ENCODE measurements around the gene LAMA5. TPM values are rescaled to one million over a fixed set of nuclear protein-coding genes. Genes with fewer than 3 reads are reported as not detected.

The LAMA5 gene
- total RNA-seq, 2 experiments from 2014 or later, result 0.38 to 0.91 TPM

DNA sequence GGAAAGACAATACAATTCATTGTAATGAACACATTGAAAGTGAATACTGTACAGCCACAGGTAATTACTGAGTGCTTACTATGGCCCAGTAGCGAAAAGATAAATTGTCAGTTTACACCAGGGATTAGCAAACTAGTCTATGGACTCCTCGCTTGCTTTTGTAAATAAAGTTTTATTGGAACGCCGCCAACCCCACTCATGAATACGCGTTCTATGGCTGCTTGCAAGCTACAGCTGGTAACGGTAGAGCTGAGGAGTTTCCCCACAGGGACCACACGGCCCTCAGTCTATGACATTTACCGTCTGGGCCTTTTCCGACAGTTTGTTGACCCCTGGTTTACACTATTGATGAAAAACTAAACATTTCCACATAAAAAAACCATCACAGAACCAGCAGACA is 24.2 kb downstream of the LAMA5 start:
- Mint-ChIP-seq H3K4me3 (no peak overlapping the region), H3K36me3 (no peaks in the 10 kb centered on the region), H3K27me3 (peaks cover 7% of the 10 kb centered on the region), H3K4me1 (no peaks in the 10 kb centered on the region), H3K27ac (no peak overlapping the region), H3K9me3 (no peaks in the 10 kb centered on the region)
- no peak for DNase-seq

DNA sequence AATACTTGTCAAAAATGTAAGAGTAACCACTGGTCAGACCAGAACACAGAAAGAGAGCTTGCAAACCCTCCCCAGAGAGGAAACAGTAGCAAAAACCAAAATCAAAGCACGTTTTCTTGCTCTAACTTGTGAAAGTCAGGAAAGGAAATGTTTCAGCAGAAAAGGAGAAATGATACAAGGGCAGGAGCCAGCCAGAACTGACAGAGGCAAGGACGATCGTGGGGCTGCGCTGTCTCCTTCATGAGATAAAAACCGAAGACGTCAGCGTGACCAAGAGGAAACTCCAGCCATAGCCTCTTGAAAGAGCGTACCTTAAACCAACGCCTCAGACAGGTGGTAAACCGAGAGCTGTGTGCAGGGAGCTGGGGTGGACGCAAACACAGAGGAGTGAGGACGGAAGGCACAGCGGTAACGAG is 27.5 kb downstream of the LAMA5 start:
- no peaks in the 10 kb centered on the region for H3K36me3 Mint-ChIP-seq
- DNase-seq, result no peak
- no peak overlapping the region for H3K4me3 Mint-ChIP-seq
- H3K27me3 Mint-ChIP-seq, result peaks cover 12% of the 10 kb centered on the region
- no peaks in the 10 kb centered on the region for H3K9me3 Mint-ChIP-seq
- H3K27ac Mint-ChIP-seq, result no peak overlapping the region
- no peaks in the 10 kb centered on the region for H3K4me1 Mint-ChIP-seq

DNA sequence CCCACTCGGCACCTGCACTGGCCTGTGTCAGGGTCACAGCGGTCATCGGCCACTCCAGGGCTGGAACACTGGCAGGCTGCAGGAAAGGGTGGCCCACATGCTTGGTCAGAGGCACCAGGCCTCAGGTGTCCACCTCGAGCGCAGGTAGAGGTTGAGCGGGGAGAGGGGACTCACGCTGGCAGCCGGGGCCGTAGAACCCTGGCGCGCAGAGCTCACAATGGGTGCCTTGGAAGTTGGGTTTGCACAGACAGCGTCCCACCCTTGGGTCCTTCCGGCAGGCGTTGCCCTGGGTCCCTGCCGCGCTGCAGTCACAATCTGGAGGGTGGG is 28.9 kb downstream of the LAMA5 start:
- Mint-ChIP-seq H3K27ac (no peak overlapping the region), H3K9me3 (no peaks in the 10 kb centered on the region), H3K4me1 (no peaks in the 10 kb centered on the region), H3K4me3 (no peak overlapping the region), H3K36me3 (no peaks in the 10 kb centered on the region), H3K27me3 (peaks cover 12% of the 10 kb centered on the region)
- DNase-seq, result no peak

DNA sequence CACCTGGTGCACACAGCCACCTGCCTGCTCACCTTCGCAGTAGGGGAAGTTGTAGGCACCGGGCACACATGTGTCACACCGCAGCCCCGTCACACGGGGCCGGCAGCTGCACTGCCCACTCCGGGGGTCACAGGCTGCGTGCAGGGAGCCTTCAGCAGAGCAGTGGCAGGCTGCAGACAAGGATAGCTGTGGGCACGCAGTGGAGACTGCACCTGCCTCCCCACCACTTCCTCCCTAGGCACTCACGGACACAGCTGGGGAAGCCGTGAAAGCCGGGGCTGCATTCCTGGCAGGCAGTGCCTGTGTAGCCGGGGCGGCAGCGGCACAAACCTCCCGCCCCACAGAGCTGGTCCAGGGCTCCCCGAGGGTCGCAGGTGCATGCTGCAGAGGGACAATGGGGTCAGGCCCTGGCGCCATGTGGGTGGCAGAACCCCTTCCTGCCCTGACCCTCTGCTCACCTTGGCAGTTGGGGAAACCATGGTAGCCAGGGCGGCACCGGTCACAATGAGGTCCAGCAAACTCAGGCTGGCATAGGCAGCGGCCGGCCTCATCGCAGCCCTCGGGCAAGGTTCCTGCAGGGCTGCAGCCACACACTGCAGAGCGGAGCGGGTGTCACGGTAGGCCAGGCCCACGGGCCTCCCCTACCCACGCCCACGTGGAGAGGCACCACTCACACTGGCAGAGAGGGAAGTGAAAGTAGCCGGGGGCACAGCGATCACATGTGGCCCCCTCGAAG is 29.4 kb downstream of the LAMA5 start:
- no peaks in the 10 kb centered on the region for H3K4me1 Mint-ChIP-seq
- no peak overlapping the region for H3K27ac Mint-ChIP-seq
- no peak overlapping the region for H3K4me3 Mint-ChIP-seq
- no peaks in the 10 kb centered on the region for H3K9me3 Mint-ChIP-seq
- no peak for DNase-seq
- peaks cover 12% of the 10 kb centered on the region for H3K27me3 Mint-ChIP-seq
- no peaks in the 10 kb centered on the region for H3K36me3 Mint-ChIP-seq

DNA sequence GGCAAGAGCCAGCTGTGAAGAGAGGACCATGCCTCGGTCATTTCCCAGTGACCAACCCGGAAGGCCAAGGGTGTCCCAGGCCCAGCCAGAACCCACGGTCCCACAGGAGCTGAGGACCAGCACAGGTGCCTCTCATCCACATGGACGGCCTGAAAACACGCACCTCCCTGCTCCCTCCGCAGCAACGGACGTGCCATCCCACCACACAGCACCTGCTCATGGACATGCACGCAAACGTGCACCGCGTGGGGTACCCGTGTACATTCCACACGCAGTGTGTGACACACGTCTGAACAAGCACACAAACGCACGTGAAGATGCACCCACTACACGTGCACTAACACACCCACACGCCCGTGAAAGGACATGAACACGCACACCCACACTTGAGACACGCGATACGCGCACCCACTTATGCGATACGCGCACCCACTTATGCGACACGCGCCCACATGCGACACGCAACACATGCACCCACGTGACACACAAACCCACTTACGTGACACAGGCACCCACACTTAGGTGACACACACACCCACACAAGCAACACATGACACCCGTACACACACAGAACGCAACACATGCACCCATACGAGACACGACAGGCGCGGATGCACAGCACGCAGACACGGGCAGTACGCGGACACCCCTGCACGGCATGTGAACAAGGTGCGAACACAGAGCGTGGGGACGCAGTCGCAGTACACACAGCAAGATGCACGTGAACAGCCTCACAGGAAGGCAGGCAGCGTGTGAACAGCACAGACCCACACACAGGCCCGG is 30.1 kb downstream of the LAMA5 start:
- Mint-ChIP-seq H3K27ac (no peak overlapping the region), H3K4me3 (no peak overlapping the region), H3K36me3 (no peaks in the 10 kb centered on the region), H3K27me3 (peaks cover 12% of the 10 kb centered on the region), H3K9me3 (no peaks in the 10 kb centered on the region), H3K4me1 (no peaks in the 10 kb centered on the region)
- DNase-seq, result no peak

DNA sequence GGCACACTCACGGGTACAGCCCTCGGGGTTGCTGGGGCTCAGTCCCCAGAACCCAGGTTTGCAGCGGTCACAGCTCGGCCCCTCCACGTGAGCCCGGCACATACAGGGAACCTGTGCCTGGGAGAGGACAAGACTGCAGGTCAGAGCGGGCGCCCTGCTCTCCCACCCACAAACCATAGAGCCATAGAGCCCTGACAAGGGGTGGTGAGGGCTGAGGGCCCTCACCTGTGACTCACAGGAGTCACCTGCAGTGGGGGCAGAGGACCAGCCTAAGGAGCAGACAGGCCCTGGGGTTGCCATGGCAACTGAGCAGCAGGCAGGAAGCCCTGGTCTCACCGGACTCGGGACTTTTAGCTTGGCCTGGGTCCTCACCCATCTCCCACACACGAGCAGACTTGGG is 30.8 kb downstream of the LAMA5 start:
- Mint-ChIP-seq H3K4me3 (no peak overlapping the region), H3K4me1 (no peaks in the 10 kb centered on the region), H3K27ac (no peak overlapping the region), H3K27me3 (peaks cover 12% of the 10 kb centered on the region), H3K9me3 (no peaks in the 10 kb centered on the region), H3K36me3 (no peaks in the 10 kb centered on the region)
- DNase-seq, result no peak

DNA sequence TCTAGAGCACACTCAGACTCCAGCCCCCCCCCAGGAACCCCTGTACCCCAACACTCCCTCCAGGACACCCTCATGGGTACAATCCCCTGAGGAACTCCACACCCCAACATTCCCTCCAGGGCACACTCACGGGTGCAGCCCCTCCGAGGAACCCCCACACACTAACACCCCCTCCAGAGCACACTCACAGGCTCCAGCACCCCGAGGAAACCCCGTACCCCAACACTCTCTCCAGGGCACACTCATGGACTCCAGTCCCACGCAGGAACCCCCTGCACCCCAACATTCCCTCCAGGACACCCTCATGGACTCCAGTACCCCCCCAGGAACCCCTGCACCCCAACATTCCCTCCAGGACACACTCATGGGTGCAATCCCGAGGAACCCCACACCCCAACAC is 31.6 kb downstream of the LAMA5 start:
- H3K4me3 Mint-ChIP-seq, result no peak overlapping the region
- H3K27me3 Mint-ChIP-seq, result peaks cover 12% of the 10 kb centered on the region
- no peaks in the 10 kb centered on the region for H3K36me3 Mint-ChIP-seq
- no peaks in the 10 kb centered on the region for H3K9me3 Mint-ChIP-seq
- no peak overlapping the region for H3K27ac Mint-ChIP-seq
- no peak for DNase-seq
- H3K4me1 Mint-ChIP-seq, result no peaks in the 10 kb centered on the region

DNA sequence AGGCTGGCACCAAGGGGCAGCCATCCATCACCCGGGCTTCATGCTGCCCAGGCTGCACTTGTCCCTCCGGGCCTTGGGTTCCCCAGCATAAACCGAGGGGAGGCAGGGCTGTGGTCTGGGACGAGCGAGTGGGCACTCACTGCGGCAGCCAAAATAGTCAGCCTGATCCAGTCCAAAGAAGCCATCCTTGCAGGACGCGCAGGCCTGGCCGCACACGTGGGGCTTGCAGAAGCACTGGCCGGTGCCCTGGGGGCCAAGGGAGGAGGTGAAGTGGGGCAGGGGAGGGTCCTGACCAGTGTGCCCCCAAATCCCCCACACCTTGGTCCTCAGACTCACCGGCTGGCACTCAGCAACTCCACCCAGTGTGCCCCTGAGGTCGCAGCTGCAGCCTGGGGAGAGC is 32.2 kb downstream of the LAMA5 start:
- Mint-ChIP-seq H3K27me3 (peaks cover 10% of the 10 kb centered on the region), H3K27ac (no peak overlapping the region), H3K4me1 (no peaks in the 10 kb centered on the region), H3K9me3 (no peaks in the 10 kb centered on the region), H3K36me3 (no peaks in the 10 kb centered on the region), H3K4me3 (no peak overlapping the region)
- no peak for DNase-seq

DNA sequence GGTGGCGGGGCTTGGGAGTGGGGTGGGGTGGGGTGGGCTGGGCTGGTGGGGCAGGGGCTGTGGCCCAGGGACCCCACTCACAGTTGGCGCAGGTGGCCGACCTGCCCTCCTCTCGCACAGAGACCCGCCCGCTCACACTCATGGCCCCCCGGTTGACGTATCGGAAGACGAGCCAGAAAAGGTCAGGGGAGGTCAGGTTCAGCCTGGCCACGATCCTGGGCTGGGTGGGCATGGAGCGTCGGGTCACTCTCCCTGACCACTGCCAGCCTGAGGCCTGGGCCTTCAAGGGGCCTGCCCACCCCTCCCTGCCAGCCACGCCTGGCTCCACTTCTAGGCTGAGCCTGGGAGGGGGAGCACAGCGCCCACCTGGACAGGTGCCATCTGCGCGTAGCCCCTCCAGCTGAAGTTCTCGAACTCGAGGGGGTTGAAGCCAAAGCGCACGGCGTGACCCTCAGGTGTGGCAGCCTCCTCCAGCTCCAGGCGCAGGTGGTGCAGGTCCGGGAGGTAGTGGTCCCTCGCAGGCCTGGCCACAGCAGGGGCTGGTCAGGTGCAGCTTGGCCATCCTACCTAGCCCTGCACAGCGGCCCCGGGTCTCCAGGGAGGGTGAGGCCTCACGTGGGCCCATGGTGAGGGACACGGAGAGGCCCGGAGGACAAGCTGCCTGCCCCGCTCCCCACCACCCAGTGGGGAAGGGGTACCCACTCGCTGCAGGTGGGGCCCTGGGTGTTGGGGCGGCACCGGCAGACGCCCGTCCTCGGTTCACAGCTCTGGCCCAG is 33.1 kb downstream of the LAMA5 start:
- no peak overlapping the region for H3K27ac Mint-ChIP-seq
- H3K4me1 Mint-ChIP-seq, result no peaks in the 10 kb centered on the region
- H3K9me3 Mint-ChIP-seq, result no peaks in the 10 kb centered on the region
- H3K4me3 Mint-ChIP-seq, result no peak overlapping the region
- peaks cover 5% of the 10 kb centered on the region for H3K27me3 Mint-ChIP-seq
- DNase-seq, result no peak
- no peaks in the 10 kb centered on the region for H3K36me3 Mint-ChIP-seq

DNA sequence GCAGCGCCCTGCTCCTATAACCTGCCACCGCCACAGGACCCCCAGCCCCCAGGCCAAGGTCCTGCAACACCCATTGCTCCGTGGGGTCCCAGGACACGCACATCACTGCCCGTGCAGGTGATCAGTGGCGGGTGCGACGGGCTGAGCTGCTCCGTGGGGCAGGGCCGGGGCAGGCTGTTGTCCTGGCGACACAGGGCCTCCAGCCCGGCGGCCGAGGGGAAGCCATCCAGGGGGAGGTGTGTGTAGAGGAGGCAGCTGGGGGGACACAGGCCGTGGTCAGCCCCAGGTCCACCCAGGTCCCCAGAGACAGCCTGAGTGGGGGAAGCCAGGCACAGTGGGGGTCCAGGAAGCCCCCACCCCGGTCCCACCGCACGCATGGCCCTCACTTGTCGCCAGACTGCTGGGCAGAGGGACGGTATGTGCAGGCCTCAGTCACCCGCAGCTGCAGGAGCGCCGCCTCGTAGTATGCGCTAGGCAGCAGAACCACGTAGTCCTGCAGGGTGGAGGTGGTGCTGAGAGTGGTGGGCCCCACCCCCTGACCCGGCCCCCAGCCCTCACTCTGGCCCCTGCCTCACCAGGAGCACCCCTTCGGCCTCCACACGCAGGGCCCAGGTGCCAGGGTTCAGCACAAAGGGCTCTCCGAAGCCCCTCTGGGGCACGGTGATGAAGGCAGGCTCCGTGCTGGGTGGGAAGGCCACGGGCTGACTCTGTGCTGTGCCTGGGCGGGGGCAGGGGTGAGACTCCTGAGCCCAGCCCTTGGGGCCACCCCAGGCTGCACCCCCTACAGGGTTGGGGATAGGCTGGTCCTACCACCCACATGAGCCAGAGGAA is 33.9 kb downstream of the LAMA5 start:
- H3K27ac Mint-ChIP-seq, result no peak overlapping the region
- no peaks in the 10 kb centered on the region for H3K36me3 Mint-ChIP-seq
- H3K4me3 Mint-ChIP-seq, result no peak overlapping the region
- DNase-seq, result no peak
- no peaks in the 10 kb centered on the region for H3K9me3 Mint-ChIP-seq
- H3K4me1 Mint-ChIP-seq, result no peaks in the 10 kb centered on the region
- peaks cover 5% of the 10 kb centered on the region for H3K27me3 Mint-ChIP-seq

DNA sequence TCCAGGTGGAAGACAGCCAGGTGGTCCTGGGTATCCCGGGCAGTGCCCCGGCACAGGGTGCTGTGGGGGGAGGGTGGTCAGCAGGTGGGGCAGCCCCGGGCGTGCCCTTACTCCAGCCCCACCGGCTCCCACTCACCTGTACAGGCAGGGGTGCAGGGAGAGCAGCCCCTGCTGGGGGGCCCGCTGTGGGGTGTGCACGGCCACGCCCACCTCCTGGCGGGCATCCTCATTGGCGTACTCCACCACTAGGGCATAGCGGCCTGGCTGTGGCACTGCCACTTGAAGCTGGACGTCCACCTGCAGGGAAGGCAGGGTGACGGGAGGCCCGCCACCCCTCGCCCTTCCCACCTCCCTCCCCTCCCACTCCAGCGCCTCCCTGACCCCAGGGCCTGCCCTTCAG is 34.7 kb downstream of the LAMA5 start:
- Mint-ChIP-seq H3K36me3 (no peaks in the 10 kb centered on the region), H3K4me1 (no peaks in the 10 kb centered on the region), H3K9me3 (no peaks in the 10 kb centered on the region), H3K4me3 (no peak overlapping the region), H3K27ac (no peak overlapping the region), H3K27me3 (peaks cover 5% of the 10 kb centered on the region)
- DNase-seq, result no peak

DNA sequence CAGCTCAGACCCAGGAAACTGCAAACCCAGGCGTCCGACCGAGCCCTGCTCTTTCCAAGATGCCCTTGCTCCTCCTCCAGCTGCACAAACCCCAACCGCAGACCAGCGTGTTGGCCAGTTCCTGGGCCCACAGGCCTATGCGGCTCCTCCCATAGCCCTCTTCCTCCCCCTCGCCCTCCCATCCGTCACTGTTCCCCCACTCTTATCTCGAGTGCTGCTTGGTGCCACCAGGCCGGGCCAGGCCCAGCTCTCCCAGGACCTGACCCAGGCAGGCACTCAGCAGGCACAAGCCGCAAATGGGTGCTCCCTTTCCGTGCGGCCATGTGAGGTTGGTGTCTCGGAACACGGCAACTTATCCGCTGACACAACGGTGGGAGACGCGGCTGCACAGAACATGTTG is 35.8 kb downstream of the LAMA5 start:
- Mint-ChIP-seq H3K9me3 (no peaks in the 10 kb centered on the region), H3K36me3 (no peaks in the 10 kb centered on the region), H3K27me3 (no peaks in the 10 kb centered on the region), H3K4me3 (no peak overlapping the region), H3K4me1 (no peaks in the 10 kb centered on the region), H3K27ac (no peak overlapping the region)
- no peak for DNase-seq

DNA sequence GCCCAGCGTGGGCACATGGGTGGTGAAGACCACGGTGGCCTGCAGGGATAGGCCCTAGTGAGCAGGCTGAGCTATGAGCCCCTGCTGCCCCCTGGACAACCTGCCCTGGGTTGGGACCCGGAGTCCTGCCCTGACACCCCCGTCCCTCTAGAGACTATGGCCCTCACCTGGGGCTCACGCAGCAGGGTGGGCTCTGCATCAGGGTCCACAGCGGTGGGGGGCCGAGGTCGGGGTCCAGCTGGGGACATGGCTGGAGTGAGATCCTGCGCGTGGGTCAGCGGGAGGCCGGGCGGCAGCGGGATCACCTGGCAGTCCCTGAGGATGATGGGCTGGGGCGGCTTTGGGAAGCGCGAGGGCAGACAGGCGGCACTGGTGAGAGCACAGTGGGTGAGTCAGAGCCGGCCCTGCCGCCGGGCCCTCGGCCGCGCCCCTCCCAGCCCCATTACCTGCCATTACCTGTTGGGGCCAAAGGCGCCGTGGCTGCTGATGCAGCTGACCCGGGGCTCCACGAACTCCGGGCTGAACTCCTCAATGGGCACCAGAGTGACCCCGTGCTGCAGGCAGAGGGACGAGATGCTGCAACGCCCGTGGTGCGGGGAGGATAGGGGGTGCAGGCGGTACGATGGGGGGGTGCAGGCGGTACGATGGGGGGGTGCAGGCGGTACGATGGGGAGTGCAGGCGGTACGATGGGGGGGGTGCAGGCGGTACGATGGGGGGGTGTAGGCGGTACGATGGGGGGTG is 36.4 kb downstream of the LAMA5 start:
- H3K36me3 Mint-ChIP-seq, result no peaks in the 10 kb centered on the region
- no peaks in the 10 kb centered on the region for H3K9me3 Mint-ChIP-seq
- H3K27me3 Mint-ChIP-seq, result no peaks in the 10 kb centered on the region
- no peak overlapping the region for H3K4me3 Mint-ChIP-seq
- no peak for DNase-seq
- H3K27ac Mint-ChIP-seq, result no peak overlapping the region
- H3K4me1 Mint-ChIP-seq, result no peaks in the 10 kb centered on the region

Data from activated naive CD8-positive, alpha-beta T cell treated with anti-CD3 and anti-CD28 coated beads for 36 hours (primary cell).